Ovary (tissue), 9 donors: ENCODE data around the gene EPB41L2. TPM values are rescaled to one million over a fixed set of nuclear protein-coding genes. Genes with fewer than 3 reads are reported as not detected.

Source experiments
- DNase-seq, 5 donors: peaks; one replicate each; pipeline ENCODE4 v3.0.0-alpha.2; 2019 to 2020
- H3K27ac ChIP-seq, 2 donors: fragments of 200-600 bp; one replicate each; pipeline versions ENCODE4 v1.5.1 to v1.8.0; 2019 to 2022
- H3K27me3 ChIP-seq: fragments of 200-600 bp; one replicate; pipeline ENCODE4 v1.8.0; 2022
- H3K36me3 ChIP-seq: fragments of 200-600 bp; sonication (generic); one replicate; pipeline ENCODE4 v1.5.1; 2019
- H3K4me1 ChIP-seq: one replicate; pipeline ENCODE4 v1.8.1; 2013; ENCODE audit warnings: mild to moderate bottlenecking, moderate library complexity; ENCODE audit not compliant: insufficient read depth
- H3K4me3 ChIP-seq: fragments of 200-600 bp; sonication (generic); one replicate; pipeline ENCODE4 v1.5.1; 2017
- H3K9me3 ChIP-seq, 2 donors: fragments of 200-600 bp in 1 of 2; sonication (generic) in 1 of 2; one replicate each; pipeline versions ENCODE4 v1.5.1 to v1.8.1; 2013 to 2019; ENCODE audit warnings: mild to moderate bottlenecking in 1 of 2, moderate library complexity in 1 of 2
- CTCF ChIP-seq, 3 donors: fragments of 450-650 bp in 2 of 3; fragments of 200-600 bp in 1 of 3; IDR thresholded peaks; one replicate each; pipeline versions ENCODE4 v1.5.1 to v1.8.0; 2016 to 2022; ENCODE audit warnings: antibody characterized with exemption in 3 of 3, mild to moderate bottlenecking in 1 of 3
- EP300 ChIP-seq: sonication (generic); formaldehyde crosslinking; IDR thresholded peaks from one replicate; pipeline ENCODE4 v1.6.1; 2017; ENCODE audit warnings: antibody characterized with exemption
- POLR2A ChIP-seq: fragments of 450-650 bp; IDR thresholded peaks from one replicate; pipeline ENCODE4 v1.6.1; 2017; ENCODE audit warnings: antibody characterized with exemption, mild to moderate bottlenecking, moderate library complexity
- WGBS, 3 donors: extraction: QIAGEN DNeasy Blood & Tissue Kit in 1 of 3; methylation state at CpG; one replicate each; pipeline versions ENCODE4 v1.1.5 to v1.1.7; 2013 to 2017; 5-methylcytosine and 5-hydroxymethylcytosine counted together
- intact Hi-C, 4 donors: fragments of 100-400 bp; cut with DNase I; formaldehyde crosslinking; loops; one replicate each; pipeline versions ENCODE4 v1.11.0 to v1.15.1; 2022 to 2023
- polyA plus RNA-seq, 2 donors: library from polyadenylated mRNA; stranded (reverse); fragments of 200-250 nt in 1 of 2; fragments of 350-450 nt in 1 of 2; fragmentation: Illumina TruSeq in 1 of 2; extraction: RNeasy Lipid Tissue Mini Kit (QIAGEN cat#74804) in 1 of 2; gene quantifications; one replicate each; pipeline ENCODE4 v1.2.3, GENCODE V29; 2013 to 2014
- total RNA-seq, 7 donors: library from RNA; depleted of rRNA in 2 of 7; stranded (reverse); fragments of >200 nt in 2 of 7; fragmentation: NEBNext Ultra II Directional in 3 of 7; extraction: Animal tissue kit (Norgen Biotek cat#: 25700) in 3 of 7; gene quantifications; one replicate each; pipeline versions ENCODE4 v1.1.0 to v1.2.4, GENCODE V29; 2016 to 2023
- donor health status: DM: no; HTN: no; CAD: no; lungs with moderate emphysema.
- donor health status: DM: no; HTN: no; CAD: no.
- donor health status: Bipolar disorder and iron deficiency.
- donor health status: DM: yes; HTN: yes; CAD: no.
- donor health status: DM: no; HTN: no; CAD: no.
- donor health status: DM: yes; HTN: yes; CAD: no.

Gene EPB41L2
- total and polyA plus RNA-seq, 9 donors: 49.8 to 294 (median 204) TPM

GRCh38 chr6:130981409-130981808 is 81.6 kb downstream of the EPB41L2 start:
- peak overlapping the region in 1 of 2 donors; percentile 42 for H3K27ac ChIP-seq
- no peak overlapping the region for H3K4me3 ChIP-seq
- no peaks in the 10 kb centered on the region for H3K9me3 ChIP-seq
- intact Hi-C loops: no loop called here
- DNase-seq: peak in 2 of 5 donors; percentile 47 to 56
- TF ChIP-seq CTCF (IDR thresholded peaks at IDR 0.05): no peak
- TF ChIP-seq EP300: no peak
- TF ChIP-seq POLR2A: no peak
- no peaks in the 10 kb centered on the region for H3K27me3 ChIP-seq
- no peaks in the 10 kb centered on the region for H3K36me3 ChIP-seq
- peaks cover 14% of the 10 kb centered on the region for H3K4me1 ChIP-seq

DNA sequence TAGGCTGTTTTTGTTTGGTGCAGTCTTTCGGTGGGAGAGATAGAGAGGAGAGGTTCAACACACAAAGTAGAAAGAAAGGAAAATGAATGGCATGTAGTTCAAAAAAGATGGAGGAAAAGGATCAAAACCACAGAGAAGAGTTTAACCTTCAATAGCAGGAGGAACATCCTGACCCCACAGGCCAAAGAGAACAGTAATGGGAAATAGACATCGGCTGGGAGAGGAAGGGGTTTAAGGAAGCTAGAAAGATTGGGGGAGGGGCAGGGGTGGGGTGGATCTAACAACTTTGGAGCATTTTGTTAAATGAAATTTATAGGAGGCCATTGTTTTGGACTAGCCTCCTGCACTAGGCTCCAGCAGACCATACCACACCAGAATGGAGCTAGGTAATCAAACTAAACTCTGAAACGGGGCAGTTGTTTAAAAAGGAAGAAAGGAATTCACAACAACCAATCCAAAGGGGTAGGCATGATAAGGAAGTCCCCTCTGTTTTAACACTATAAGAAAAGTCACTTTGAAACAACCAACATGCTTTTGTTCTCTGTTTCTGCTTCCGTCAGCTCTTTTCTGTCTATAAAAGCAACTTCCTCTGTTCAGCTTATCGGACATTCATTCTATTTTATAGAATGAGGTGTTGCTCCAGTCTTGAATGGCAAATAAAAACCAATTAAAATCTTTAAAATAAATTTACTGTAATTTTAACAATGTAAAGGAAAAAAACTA is 82.6 kb downstream of the EPB41L2 start:
- Histone ChIP-seq H3K27ac (peak overlapping the region in 1 of 2 donors; percentile 42), H3K4me1 (peaks cover 14% of the 10 kb centered on the region), H3K27me3 (no peaks in the 10 kb centered on the region), H3K4me3 (no peak overlapping the region), H3K36me3 (no peaks in the 10 kb centered on the region), H3K9me3 (no peaks in the 10 kb centered on the region)
- 44 to 53% (median 46%) methylated on average over 5 of the region's 5 CpGs for WGBS, 3 donors
- TF ChIP-seq POLR2A (no peak), CTCF (IDR thresholded peaks at IDR 0.05) (no peak), EP300 (no peak)
- intact Hi-C loops: no loop called here
- no peak for DNase-seq

GRCh38 chr6:130978660-130979396 is 84.2 kb downstream of the EPB41L2 start:
- DNase-seq: no peak
- TF ChIP-seq POLR2A: no peak
- TF ChIP-seq CTCF (IDR thresholded peaks at IDR 0.05): no peak
- TF ChIP-seq EP300: no peak
- no peak overlapping the region for H3K4me3 ChIP-seq
- no peaks in the 10 kb centered on the region for H3K9me3 ChIP-seq
- 56 to 59% (median 56%) methylated on average over 5 of the region's 5 CpGs for WGBS, 3 donors
- intact Hi-C loops: no loop called here
- no peaks in the 10 kb centered on the region for H3K27me3 ChIP-seq
- H3K4me1 ChIP-seq: peaks cover 14% of the 10 kb centered on the region
- no peaks in the 10 kb centered on the region for H3K36me3 ChIP-seq
- H3K27ac ChIP-seq: no peak overlapping the region

DNA sequence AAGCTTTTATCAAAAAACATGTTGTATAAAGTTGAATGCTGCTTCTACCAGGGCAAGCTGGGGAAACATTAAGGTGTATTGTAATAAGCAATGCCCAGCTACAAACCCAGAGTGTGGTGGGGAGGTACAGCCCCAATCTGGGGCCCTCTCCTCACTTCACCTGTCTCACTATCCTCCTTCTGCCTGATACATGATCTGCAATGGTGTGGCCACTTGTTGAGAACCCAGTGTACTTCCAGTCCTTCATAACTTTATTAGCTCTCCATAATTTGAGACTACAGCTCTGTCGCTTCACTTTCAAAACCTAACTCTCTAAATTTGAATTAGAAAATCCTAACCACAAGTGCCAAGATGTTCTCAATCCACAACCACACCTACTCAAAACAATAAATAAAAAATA is 84.9 kb downstream of the EPB41L2 start:
- Histone ChIP-seq H3K27me3 (no peaks in the 10 kb centered on the region), H3K36me3 (no peaks in the 10 kb centered on the region), H3K4me3 (no peak overlapping the region), H3K9me3 (no peaks in the 10 kb centered on the region), H3K4me1 (peaks cover 14% of the 10 kb centered on the region), H3K27ac (no peak overlapping the region)
- WGBS, 3 donors: 91 to 92% (median 91%) methylated on average over 1 of the region's 1 CpG
- intact Hi-C loops: no loop called here
- DNase-seq: no peak
- TF ChIP-seq POLR2A: no peak
- TF ChIP-seq EP300: no peak
- TF ChIP-seq CTCF (IDR thresholded peaks at IDR 0.05): no peak
